HS-27A (cell line): ENCODE measurements around the gene LYPD3.

Experiments
- DNase-seq: peaks from one replicate; pipeline ENCODE4 v3.0.0-alpha.2; 2012; ENCODE audit warnings: low read depth, missing footprints

LYPD3 gene

DNA sequence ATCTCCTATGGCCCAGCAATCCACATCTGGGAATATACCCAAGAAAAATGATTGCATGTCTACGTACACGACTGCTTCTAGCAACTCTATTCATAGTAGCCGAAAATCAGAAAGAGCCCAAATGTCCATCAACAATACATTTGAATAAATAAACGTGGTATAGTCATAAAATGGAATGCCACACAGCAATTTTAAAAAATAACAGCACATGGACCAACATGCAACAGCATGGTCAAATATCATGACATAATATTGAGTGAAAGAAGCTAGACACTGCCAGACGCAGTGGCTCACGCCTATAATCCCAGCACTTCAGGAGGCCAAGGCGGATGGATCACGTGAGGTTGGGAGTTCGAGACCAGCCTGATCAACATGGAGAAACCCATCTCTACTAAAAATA, 34.4 kb downstream of the LYPD3 start:
- DNase-seq: no peak

DNA sequence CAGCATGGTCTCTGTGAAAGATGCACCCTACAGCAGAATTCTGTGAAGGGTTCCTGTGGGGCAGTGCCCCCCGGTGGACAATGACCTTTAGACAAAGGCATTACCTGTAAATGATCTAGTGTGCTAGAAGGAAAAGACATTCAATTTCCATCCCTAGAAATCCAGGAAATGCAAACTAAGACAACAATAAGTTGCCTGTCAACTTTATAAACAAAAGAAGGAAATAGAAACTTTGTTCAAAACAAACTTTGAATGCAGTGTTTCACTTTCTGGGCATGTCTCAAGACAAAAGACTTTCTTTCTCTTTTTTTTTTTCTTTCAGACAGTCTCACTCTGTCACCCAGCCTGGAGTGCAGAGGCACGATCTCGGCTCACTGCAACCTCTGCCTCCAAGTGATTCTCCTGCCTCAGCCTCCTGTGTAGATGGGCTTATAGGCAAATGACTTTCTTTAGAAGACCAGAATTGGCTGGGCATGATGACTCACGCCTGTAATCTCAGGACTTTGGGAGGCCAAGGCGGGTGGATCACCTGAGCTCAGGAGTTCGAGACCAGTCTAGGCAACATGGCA, 35.2 kb downstream of the LYPD3 start:
- no peak for DNase-seq

DNA sequence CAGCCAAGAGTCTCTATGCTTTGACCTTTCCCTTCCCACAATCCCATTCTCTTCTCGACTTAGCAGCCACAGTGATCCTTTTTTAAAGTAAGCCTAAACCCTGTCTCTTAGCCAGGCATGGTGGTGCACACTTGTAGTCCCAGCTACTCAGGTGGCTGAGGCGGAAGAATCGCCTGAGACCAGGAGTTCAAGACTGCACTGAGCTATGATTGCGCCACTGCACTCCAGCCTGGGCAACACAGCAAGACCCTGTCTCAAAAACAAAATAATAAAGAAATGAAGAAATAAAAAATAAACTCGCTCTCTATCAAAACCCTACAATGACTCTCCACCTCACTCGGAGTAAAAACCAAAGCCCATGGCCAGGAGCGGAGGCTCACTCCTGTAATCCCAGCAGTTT, 36.0 kb downstream of the LYPD3 start:
- no peak for DNase-seq

DNA sequence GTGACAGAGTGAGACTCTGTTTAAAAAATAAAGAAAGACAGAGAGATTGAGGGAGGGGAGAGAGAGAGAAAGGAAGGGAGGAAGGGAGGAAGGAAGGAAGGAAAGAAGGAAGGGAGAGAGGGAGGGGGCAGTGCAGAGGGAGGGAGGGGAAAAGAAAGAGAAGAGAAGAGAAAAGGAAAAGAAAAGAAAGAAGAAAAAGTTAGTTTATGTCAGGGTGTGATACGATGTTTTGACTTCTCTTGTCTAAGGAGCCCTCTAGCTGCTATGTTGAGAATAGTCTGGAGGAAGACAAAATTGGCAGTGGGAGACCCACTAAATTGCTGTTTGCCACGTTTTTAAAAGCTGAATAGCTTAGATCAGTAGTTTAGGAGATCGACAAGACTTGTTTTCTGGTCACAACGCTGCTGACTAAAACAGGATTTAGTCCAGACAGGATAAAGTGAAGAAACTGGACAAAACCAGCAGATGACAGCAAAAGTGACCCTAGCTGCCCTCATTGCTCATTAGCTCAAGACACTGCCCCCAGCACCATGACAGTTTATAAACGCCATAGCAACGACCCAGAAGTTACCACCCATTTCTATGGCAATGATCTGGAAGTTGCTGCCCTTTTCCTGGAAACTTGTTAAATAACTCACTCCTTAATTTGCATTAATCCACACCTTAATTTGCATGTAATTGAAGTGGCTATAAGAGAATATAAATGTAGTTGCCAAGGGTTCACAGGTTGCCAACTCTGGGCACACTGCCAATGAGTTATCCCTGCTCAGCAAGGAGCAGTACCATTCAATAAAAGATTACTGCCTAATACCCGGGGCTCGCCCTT, 39.6 kb downstream of the LYPD3 start:
- no peak for DNase-seq

DNA sequence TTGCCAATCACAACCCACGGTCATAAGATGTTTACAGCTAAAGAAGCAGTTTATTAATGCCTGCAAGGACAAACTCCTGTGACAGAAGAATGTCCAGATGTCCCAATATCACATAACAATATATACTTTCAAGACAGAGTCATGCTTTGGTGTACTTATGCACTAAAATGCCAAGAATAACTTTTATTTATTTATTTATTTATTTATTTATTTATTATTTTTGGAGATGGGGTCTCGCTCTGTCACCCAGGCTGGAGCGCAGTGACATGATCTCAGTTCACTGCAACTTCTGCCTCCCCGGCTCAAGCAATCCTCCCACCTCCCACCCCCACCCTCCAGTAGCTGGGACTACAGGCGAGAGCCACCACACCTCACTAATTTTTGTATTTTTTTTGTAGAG, 41.6 kb downstream of the LYPD3 start:
- DNase-seq: no peak

DNA sequence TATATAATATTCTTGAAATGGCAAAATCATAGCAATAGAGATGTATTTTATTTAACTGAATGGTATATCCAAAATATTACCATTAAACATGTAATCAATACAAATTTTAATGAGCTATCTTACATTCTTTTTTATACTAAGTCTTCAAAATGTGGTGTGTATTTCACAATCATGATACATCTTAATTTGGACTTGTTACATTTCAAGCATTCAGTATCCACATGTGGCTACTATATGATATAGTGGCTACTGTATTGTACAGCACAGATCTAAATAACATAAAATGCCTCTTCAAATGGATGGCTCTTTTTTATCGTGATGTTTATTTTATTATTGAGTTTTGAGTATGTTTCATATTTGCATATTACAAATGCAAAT, 42.7 kb downstream of the LYPD3 start:
- DNase-seq: no peak

DNA sequence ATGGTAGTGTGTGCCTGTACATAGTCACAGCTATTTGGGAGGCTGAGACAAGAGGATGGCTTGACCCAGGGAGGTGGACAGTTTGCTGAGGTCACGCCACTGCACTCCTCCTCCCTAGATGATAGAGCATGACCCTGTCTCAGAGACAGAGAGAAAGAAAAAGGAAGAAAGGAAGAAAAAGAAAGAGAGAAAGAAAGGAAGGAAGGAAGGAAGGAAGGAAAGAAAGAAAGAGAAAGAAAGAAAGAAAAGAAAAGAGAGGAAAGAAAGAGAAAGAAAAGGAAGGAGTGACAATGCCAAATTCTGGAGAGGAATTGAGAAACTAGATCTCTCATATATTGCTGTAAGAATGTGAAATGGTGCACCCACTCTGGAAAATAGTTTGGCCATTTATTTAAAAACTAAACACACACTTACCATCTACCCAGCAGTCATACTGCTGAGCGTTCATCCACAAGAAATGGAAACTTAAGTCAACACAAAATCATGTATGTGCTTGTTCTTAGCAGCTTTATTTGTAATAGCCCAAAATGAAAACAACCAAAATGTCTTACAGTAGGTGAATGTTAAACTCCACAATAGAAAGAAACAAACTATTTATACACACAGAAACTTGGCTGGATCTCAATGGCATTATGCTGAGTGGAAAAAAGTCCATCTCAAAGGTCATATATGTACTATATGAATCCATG, 43.3 kb downstream of the LYPD3 start:
- DNase-seq: no peak

DNA sequence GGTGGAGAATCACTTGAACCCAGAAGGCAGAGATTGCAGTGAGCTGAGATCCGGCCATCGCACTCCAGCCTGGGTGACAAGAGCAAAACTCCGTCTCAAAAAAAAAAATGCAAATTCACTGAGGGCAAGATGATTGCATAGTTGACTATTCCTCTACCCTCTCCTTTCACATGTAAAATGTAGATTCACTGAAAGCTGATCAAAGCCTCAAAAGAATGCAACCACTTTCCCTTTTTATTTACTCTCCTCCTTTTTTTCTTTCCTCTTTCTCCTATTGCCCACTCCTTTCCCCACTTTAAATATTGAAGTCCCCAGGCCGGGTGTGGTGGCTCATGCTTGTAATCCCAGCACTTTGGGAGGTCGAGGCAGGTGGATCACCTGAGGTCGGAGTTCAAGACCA, 44.5 kb downstream of the LYPD3 start:
- no peak for DNase-seq

DNA sequence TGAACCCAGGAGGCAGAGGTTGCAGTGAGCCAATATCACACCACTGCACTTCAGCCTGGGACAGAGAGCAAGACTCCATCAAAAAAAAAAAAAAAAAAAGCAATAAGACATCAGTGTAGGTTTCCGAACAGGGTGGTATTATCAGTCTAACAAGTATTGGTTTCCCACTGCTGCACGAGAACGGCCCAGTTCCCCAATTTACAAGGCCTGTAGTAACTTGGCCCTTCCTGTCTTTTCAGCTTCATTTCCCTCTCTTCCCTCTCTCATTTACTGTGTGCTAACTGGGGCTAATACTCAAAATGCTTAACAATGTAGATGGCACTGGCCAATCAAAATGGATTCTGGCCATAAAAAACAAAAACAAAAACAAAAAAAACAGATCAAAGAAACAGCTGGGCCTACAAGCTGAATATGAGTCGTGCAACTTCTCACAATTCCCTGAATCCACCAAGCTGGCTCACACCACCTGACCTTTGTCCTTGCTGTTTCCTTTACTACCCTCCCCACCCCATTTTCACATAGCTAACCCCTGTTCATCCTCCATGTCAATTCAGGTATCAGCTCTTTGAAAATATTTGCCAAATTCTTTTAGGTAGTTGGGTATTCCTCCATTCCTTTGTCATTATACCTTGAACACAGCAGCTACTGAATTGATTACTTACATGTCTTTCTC, 48.3 kb downstream of the LYPD3 start:
- DNase-seq: no peak

DNA sequence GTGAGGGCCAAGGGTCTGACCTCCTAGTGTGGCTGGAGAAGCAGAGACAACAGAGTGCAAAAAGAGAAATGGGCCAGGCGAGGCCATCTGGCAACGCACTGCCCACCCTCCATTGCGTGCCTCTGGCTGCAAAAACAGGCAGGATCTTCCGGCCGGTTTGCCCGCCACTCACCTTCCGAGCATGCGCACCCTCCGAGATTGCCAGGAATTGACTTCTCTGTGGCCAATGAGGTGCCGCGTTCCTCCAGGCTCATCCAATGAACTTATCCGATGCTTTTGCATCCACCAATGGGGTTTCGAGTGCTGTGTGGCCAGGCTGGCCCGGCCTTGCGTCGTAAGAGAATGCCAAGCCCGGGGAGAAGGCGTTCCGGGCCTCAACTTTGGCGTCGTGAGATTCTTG, 50.9 kb downstream of the LYPD3 start, which contains the start of gene TEX101:
TSS of gene TEX101 (plus strand) at position 337 of the 400 bp plus-strand sequence. CDS start 1,030 bp downstream, outside the sequence.
- DNase-seq: no peak

DNA sequence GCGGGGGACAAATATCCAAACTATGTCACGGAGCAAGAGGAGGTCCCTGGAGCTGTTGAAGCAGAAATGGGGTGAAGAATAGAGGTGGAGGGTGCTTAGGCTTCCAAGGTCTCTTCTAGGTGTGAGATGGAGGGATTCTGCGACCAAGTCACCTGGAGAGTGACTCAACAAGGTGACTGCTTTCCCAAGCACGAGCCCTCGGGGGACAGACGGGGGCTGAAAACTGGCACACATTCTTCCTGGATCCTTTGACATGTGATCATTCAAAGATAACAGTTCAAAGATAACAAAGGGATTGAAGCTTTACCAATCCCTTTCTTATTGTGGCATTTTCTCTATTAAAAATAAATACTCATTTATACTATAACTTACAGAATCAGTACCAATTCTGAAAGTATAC, 53.0 kb downstream of the LYPD3 start:
- DNase-seq: no peak
